H1 (cell line): ENCODE measurements around the gene GABRG3. TPM values are rescaled to one million over a fixed set of nuclear protein-coding genes. Genes with fewer than 3 reads are reported as not detected.

Source experiments
- KDM4A ChIP-seq: IDR thresholded peaks from one replicate; pipeline ENCODE4 v1.7.1; 2012; ENCODE audit warnings: low read depth, mild to moderate bottlenecking, moderate library complexity, low read length, inconsistent platforms; ENCODE audit not compliant: severe bottlenecking
- RXRA ChIP-seq: IDR thresholded peaks from 2 replicates; pipeline ENCODE4 v1.6.1; 2011; ENCODE audit warnings: low read depth, mild to moderate bottlenecking, low read length, moderate library complexity; ENCODE audit not compliant: insufficient read depth
- polyA plus RNA-seq, 7 experiments: library from polyadenylated mRNA; depleted of rRNA in 3 of 7; stranded (reverse) in 5 of 7; unstranded in 2 of 7; fragments of >200 nt in 5 of 7; fragments of 200-250 nt in 2 of 7; gene quantifications; 1 replicate in 5 of 7; 2 replicates in 1 of 7; 4 replicates in 1 of 7; pipeline versions ENCODE4 v1.2.1 to v1.2.3, GENCODE V29; 2011 to 2013; ENCODE audit warnings: missing spikeins in 2 of 7, mixed read lengths in 2 of 7
- total RNA-seq: library from RNA; stranded (reverse); fragmentation: NEBNext Ultra II Directional; extraction: Animal tissue kit (Norgen Biotek cat#: 25700); gene quantifications from 2 replicates; pipeline ENCODE4 v1.2.1, GENCODE V29; 2021

GABRG3 gene
- total and polyA plus RNA-seq, 2 of the 8 experiments (the other 6 are each of a cell fraction or from before 2014, with no cell fraction given), result 0.17 to 0.80 TPM

DNA sequence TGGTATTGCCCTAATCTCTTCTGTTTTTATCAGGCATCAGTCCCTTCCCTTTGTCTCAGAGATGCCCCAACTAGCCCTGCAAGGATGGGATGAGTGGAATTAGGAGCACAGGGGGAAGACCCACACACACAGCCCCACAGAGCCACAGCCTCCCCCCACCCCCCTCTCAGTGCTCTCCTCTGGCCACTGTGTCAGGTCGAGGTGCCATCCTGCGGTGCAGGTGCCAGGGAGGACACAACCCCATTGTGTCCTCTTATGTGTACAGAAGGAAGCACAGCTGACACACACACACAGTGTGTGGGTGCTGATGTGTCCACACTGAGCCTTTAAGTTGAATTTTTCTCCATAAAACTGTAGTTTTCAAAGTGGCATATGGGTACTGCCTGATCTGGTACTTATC, 593.7 kb downstream of the GABRG3 start (continued):
- TF ChIP-seq RXRA (no peak), KDM4A (no peak)
